Activated CD8-positive, alpha-beta memory T cell treated with anti-CD3 and anti-CD28 coated beads for 36 hours (primary cell): ENCODE results near the gene LAMC3. TPM values are rescaled to one million over a fixed set of nuclear protein-coding genes. Genes with fewer than 3 reads are reported as not detected.

ENCODE experiments used
- CTCF ChIA-PET: fragments of 350-600 bp; sonication (Branson Sonifier 250); formaldehyde crosslinking; loops from one replicate; lab custom pipeline; 2021; ENCODE audit warnings: antibody characterized with exemption; lab: Charles Lee
- POLR2A ChIA-PET: fragments of 350-600 bp; sonication (Branson Sonifier 250); formaldehyde crosslinking; loops from one replicate; lab custom pipeline; 2021; ENCODE audit warnings: antibody characterized with exemption; lab: Charles Lee
- total RNA-seq, 2 experiments: library from RNA; stranded (reverse); gene quantifications; one replicate each; pipeline ENCODE4 v1.2.3, GENCODE V29; 2021

Gene LAMC3
- total RNA-seq, 2 experiments from 2014 or later, result 0.10 to 0.19 TPM

- CTCF ChIA-PET, result interaction anchor here (2.6 kb wide), 1 partner anchor 10 kb away, joined by 7 read pairs; no protein-coding TSS in a partner anchor
- POLR2A ChIA-PET, result no interaction called here
Measured at GRCh38 chr9:131036071-131036470, 27.1 kb downstream of the LAMC3 start.

- ChIA-PET CTCF (interaction anchor here (2.6 kb wide), 1 partner anchor 9 kb away, joined by 7 read pairs; no protein-coding TSS in a partner anchor), POLR2A (no interaction called here)
Measured at GRCh38 chr9:131036529-131037334, 27.8 kb downstream of the LAMC3 start.

GRCh38 chr9:131037335-131038255 is 28.6 kb downstream of the LAMC3 start:
- POLR2A ChIA-PET, result no interaction called here
- CTCF ChIA-PET, result interaction anchor here (2.6 kb wide), 1 partner anchor 9 kb away, joined by 7 read pairs; no protein-coding TSS in a partner anchor

- POLR2A ChIA-PET, result no interaction called here
- CTCF ChIA-PET, result no interaction called here
Measured at GRCh38 chr9:131038256-131039128, 29.5 kb downstream of the LAMC3 start.

- CTCF ChIA-PET, result no interaction called here
- POLR2A ChIA-PET, result interaction anchor here (0.6 kb wide), 1 partner anchor 66 kb away, joined by 3 read pairs; no protein-coding TSS in a partner anchor
Measured at GRCh38 chr9:131039129-131039954, 30.4 kb downstream of the LAMC3 start.

GRCh38 chr9:131042666-131043065 is 33.7 kb downstream of the LAMC3 start:
- CTCF ChIA-PET, result interaction anchor here (1.0 kb wide), 1 partner anchor 176 kb away, joined by 3 read pairs; no protein-coding TSS in a partner anchor
- POLR2A ChIA-PET, result no interaction called here

GRCh38 chr9:131043087-131043486 is 34.1 kb downstream of the LAMC3 start:
- ChIA-PET CTCF (interaction anchor here (1.0 kb wide), 1 partner anchor 176 kb away, joined by 3 read pairs; no protein-coding TSS in a partner anchor), POLR2A (no interaction called here)

- POLR2A ChIA-PET, result interaction anchor here (0.6 kb wide), 1 partner anchor 310 kb away, joined by 4 read pairs; no protein-coding TSS in a partner anchor
Measured at GRCh38 chr9:131043646-131044045, 34.7 kb downstream of the LAMC3 start.

GRCh38 chr9:131045300-131046092 is 36.5 kb downstream of the LAMC3 start:
- CTCF ChIA-PET, result interaction anchor here (1.1 to 2.1 kb wide), 7 partner anchors 9 to 339 kb away, joined by 3 to 9 read pairs (median 5); no protein-coding TSS in a partner anchor

More at GRCh38 chr9:131043646-131044045, 34.7 kb downstream of the LAMC3 start:
- CTCF ChIA-PET, result interaction anchor here (1.0 kb wide), 1 partner anchor 177 kb away, joined by 3 read pairs; no protein-coding TSS in a partner anchor

GRCh38 chr9:131046093-131046380 is 37.1 kb downstream of the LAMC3 start:
- POLR2A ChIA-PET, result no interaction called here

More at GRCh38 chr9:131045300-131046092, 36.5 kb downstream of the LAMC3 start:
- POLR2A ChIA-PET, result no interaction called here

GRCh38 chr9:131046581-131047202 is 37.7 kb downstream of the LAMC3 start:
- ChIA-PET CTCF (interaction anchor here (0.5 to 2.1 kb wide), 28 partner anchors 10 to 787 kb away, joined by 3 to 9 read pairs (median 3); no protein-coding TSS in a partner anchor), POLR2A (no interaction called here)

More at GRCh38 chr9:131046093-131046380, 37.1 kb downstream of the LAMC3 start:
- CTCF ChIA-PET, result interaction anchor here (0.5 to 2.1 kb wide), 22 partner anchors 9 to 339 kb away, joined by 3 to 9 read pairs (median 3); no protein-coding TSS in a partner anchor

GRCh38 chr9:131048332-131048731 is 39.4 kb downstream of the LAMC3 start:
- ChIA-PET POLR2A (no interaction called here), CTCF (interaction anchor here (1.2 to 2.3 kb wide), 2 partner anchors 14 to 277 kb away, joined by 3 to 6 read pairs; no protein-coding TSS in a partner anchor)

GRCh38 chr9:131048820-131049219 is 39.8 kb downstream of the LAMC3 start:
- ChIA-PET CTCF (interaction anchor here (1.2 to 2.3 kb wide), 2 partner anchors 14 to 277 kb away, joined by 3 to 6 read pairs; no protein-coding TSS in a partner anchor), POLR2A (no interaction called here)

- CTCF ChIA-PET, result no interaction called here
- POLR2A ChIA-PET, result no interaction called here
Measured at GRCh38 chr9:131049829-131050715, 41.1 kb downstream of the LAMC3 start.

- POLR2A ChIA-PET, result no interaction called here
- CTCF ChIA-PET, result no interaction called here
Measured at GRCh38 chr9:131050831-131051230, 41.9 kb downstream of the LAMC3 start.
